ENCODE measurements around the gene MYO15A.

Gene MYO15A

DNA sequence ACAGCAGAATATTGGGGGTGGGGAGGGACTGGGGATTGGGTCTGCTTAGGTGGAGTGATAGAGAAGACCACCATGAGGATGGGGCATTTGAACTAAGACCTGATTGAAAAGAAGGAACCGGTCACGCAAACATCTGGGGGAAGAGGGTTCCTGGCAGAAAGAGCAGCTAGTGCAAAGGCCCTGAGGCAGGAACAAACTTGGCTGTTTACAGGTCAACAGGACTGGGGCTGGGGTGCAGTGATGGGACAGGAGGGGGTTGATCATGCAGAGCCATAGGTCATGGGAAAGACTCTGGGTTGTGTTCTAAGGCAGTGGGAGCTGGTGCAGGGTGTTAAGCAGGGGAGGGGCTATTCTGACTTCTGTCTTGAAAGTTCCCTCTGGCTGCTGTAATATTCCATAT is 18.9 kb upstream of the MYO15A start:
- peak overlapping the region; percentile 94 for H3K4me2 ChIP-seq (ENCODE audit: low read depth, low read length, poor library complexity, severe bottlenecking)
- H3K4me1 ChIP-seq (ENCODE audit: insufficient read depth, low read length, poor library complexity, severe bottlenecking): peaks cover 15% of the 10 kb centered on the region
- H3K9ac ChIP-seq (ENCODE audit: low read depth, low read length, poor library complexity, severe bottlenecking): peak overlapping the region; percentile 95
- H3K9me3 ChIP-seq (ENCODE audit: insufficient read depth, low read depth, low read length): no peaks in the 10 kb centered on the region
- peaks cover 30% of the 10 kb centered on the region for H3K79me2 ChIP-seq (ENCODE audit: insufficient read depth, low read length)
- H2AFZ ChIP-seq (ENCODE audit: low read length): no peak overlapping the region
- peak overlapping the region; percentile 99 for H3K4me3 ChIP-seq (ENCODE audit: low read length, poor library complexity, severe bottlenecking)
- H3K27me3 ChIP-seq (ENCODE audit: insufficient read depth, low read length, poor library complexity, severe bottlenecking): peaks cover 5% of the 10 kb centered on the region
- TF ChIP-seq, protein P1, sequence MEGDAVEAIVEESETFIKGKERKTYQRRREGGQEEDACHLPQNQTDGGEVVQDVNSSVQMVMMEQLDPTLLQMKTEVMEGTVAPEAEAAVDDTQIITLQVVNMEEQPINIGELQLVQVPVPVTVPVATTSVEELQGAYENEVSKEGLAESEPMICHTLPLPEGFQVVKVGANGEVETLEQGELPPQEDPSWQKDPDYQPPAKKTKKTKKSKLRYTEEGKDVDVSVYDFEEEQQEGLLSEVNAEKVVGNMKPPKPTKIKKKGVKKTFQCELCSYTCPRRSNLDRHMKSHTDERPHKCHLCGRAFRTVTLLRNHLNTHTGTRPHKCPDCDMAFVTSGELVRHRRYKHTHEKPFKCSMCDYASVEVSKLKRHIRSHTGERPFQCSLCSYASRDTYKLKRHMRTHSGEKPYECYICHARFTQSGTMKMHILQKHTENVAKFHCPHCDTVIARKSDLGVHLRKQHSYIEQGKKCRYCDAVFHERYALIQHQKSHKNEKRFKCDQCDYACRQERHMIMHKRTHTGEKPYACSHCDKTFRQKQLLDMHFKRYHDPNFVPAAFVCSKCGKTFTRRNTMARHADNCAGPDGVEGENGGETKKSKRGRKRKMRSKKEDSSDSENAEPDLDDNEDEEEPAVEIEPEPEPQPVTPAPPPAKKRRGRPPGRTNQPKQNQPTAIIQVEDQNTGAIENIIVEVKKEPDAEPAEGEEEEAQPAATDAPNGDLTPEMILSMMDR (conservative IDR thresholded peaks at IDR 0.05; ENCODE audit: low read length): no peak
- no peak for TF ChIP-seq EZH2phosphoT487 (IDR thresholded peaks at IDR 0.05; ENCODE audit: borderline replicate concordance)
- no peaks in the 10 kb centered on the region for H3F3A ChIP-seq (ENCODE audit: low read depth)
- H3K36me3 ChIP-seq (ENCODE audit: insufficient read depth, low read length): peaks cover 4% of the 10 kb centered on the region; the same call in 1 of the 2 replicates
- no peaks in the 10 kb centered on the region for H4K20me1 ChIP-seq (ENCODE audit: insufficient read depth, low read length, poor library complexity, severe bottlenecking)
- H3K9me2 ChIP-seq (replicated peaks; ENCODE audit: low read depth, low read length): no peaks in the 10 kb centered on the region

DNA sequence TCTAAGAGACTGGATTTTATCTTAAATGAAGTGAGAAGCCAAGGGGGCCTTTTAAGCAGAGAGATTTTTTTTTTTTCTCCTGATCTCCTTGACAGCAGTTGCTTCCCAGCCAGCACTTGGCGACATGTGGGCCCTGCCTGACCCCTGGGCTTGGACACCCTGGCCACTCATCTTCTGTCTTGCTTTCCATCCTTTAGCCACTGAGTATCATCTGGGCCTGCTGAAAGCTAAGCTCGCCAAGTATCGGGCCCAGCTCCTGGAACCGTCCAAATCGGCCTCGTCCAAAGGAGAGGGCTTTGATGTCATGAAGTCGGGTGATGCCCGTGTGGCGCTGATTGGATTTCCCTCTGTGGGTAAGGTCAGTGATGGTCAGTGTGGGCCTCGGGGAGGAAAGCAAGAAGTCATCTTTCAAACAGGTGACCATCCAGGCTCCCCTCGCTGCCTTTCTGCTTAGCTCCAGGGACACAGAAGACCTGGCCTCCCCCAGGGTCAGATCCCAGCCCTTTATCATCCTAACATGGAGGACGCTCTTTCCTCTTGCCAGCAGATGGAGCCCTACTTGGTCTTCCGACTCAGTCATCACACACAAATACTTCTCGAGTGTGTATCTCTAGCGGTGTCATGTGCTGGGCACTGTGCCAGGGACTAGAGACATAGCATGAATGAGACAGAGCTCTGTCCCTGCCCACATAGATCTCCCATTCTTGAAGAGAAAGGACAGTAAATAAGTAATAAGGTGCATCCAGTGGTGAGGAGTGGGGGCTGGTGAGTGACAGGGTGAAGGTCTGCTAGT is 14.7 kb upstream of the MYO15A start:
- Histone ChIP-seq H3K9ac (ENCODE audit: low read depth, low read length, poor library complexity, severe bottlenecking) (no peak overlapping the region), H3K4me3 (ENCODE audit: low read length, poor library complexity, severe bottlenecking) (no peak overlapping the region), H3K79me2 (ENCODE audit: insufficient read depth, low read length) (peaks cover 12% of the 10 kb centered on the region), H3K4me1 (ENCODE audit: insufficient read depth, low read length, poor library complexity, severe bottlenecking) (peaks cover 7% of the 10 kb centered on the region), H3K9me2 (replicated peaks; ENCODE audit: low read depth, low read length) (no peaks in the 10 kb centered on the region), H3K9me3 (ENCODE audit: insufficient read depth, low read depth, low read length) (no peaks in the 10 kb centered on the region), H3F3A (ENCODE audit: low read depth) (no peaks in the 10 kb centered on the region), H3K36me3 (ENCODE audit: insufficient read depth, low read length) (peaks cover 5% of the 10 kb centered on the region; the same call in 1 of the 2 replicates), H2AFZ (ENCODE audit: low read length) (no peak overlapping the region), H4K20me1 (ENCODE audit: insufficient read depth, low read length, poor library complexity, severe bottlenecking) (no peaks in the 10 kb centered on the region), H3K27me3 (ENCODE audit: insufficient read depth, low read length, poor library complexity, severe bottlenecking) (no peaks in the 10 kb centered on the region), H3K4me2 (ENCODE audit: low read depth, low read length, poor library complexity, severe bottlenecking) (no peak overlapping the region)
- no peak for TF ChIP-seq EZH2phosphoT487 (IDR thresholded peaks at IDR 0.05; ENCODE audit: borderline replicate concordance)
- TF ChIP-seq, protein P1 (conservative IDR thresholded peaks at IDR 0.05; ENCODE audit: low read length): peak; percentile 59

DNA sequence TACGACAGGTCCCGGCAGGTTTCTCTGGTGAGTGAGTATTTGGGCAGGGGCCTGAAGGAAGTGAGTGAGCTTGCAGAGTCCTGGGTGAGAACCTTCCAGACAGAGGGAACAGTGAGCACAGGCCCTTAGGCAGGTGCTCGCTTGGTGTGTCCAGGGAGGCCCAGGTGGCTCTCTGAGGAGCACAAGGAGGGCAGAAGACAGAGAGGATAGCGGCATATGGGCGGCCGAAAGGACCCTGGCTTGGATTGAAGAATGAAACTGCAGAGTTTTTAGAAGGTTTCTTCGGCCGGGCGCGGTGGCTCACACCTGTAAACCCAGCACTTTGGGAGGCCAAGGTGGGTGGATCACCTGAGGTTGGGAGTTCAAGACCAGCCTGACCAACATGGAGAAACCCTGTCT is 14.1 kb upstream of the MYO15A start:
- Histone ChIP-seq H2AFZ (ENCODE audit: low read length) (no peak overlapping the region), H3K9ac (ENCODE audit: low read depth, low read length, poor library complexity, severe bottlenecking) (no peak overlapping the region), H3K9me3 (ENCODE audit: insufficient read depth, low read depth, low read length) (no peaks in the 10 kb centered on the region), H3K27me3 (ENCODE audit: insufficient read depth, low read length, poor library complexity, severe bottlenecking) (no peaks in the 10 kb centered on the region), H3K36me3 (ENCODE audit: insufficient read depth, low read length) (peaks cover 11% of the 10 kb centered on the region; the same call in 1 of the 2 replicates), H3K4me2 (ENCODE audit: low read depth, low read length, poor library complexity, severe bottlenecking) (no peak overlapping the region), H3K4me1 (ENCODE audit: insufficient read depth, low read length, poor library complexity, severe bottlenecking) (peaks cover 4% of the 10 kb centered on the region), H3K79me2 (ENCODE audit: insufficient read depth, low read length) (peaks cover 6% of the 10 kb centered on the region), H4K20me1 (ENCODE audit: insufficient read depth, low read length, poor library complexity, severe bottlenecking) (no peaks in the 10 kb centered on the region), H3F3A (ENCODE audit: low read depth) (no peaks in the 10 kb centered on the region), H3K9me2 (replicated peaks; ENCODE audit: low read depth, low read length) (no peaks in the 10 kb centered on the region), H3K4me3 (ENCODE audit: low read length, poor library complexity, severe bottlenecking) (no peak overlapping the region)
- no peak for TF ChIP-seq EZH2phosphoT487 (IDR thresholded peaks at IDR 0.05; ENCODE audit: borderline replicate concordance)
- TF ChIP-seq, protein P1 (conservative IDR thresholded peaks at IDR 0.05; ENCODE audit: low read length): no peak

All from Loucy (cell line).